HG03432 (cell line): ENCODE results near the gene RIMS1.
A peak's percentile ranks its signal among the peaks of the same experiment; 100 is the strongest.

Experiments
- ATAC-seq: cut with Tn5 transposase; IDR thresholded peaks from one replicate; pipeline ENCODE4 v1.9.1; 2021; ENCODE audit warnings: mild to moderate bottlenecking, moderate library complexity; ENCODE audit not compliant: unreplicated experiment

RIMS1 gene

DNA sequence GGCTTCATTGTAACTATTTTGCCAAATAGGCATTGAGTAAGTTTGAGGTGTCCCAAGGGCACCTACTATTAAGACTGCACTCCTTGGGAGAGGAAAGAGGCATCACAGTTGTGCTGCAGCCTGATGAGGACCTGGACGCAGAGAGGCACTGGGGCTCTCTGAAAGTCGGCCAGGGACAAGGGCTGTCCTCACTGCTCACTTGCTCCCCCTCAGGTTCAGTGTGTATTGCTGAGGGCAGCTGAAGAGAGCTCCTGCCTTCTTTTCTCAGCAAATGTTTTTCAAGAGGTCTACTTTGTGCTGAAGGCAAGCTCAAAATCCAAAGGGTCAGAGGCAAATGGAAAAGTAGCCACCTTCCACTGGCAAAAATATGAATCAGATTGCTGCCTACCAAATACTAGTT, 331.8 kb downstream of the RIMS1 start:
- ATAC-seq: peak; percentile 93

DNA sequence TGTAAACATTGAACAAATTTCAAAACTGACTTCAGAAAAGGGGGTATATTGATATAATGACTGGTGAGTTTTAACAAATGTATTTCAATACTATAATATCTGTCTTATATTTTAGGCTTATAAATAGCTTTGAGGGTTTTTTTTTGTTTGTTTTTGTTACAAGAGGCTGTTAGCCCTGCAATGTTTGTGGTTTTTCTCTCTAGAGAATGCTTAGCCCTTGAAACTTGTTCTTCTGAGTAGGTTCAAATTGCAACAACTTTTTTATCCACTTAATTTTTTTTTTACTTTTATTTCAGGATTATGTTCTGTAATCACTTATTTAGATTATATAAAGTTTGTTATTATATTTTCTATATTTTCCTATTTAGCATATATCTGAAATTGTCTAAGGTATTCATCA, 333.2 kb downstream of the RIMS1 start:
- no peak for ATAC-seq

DNA sequence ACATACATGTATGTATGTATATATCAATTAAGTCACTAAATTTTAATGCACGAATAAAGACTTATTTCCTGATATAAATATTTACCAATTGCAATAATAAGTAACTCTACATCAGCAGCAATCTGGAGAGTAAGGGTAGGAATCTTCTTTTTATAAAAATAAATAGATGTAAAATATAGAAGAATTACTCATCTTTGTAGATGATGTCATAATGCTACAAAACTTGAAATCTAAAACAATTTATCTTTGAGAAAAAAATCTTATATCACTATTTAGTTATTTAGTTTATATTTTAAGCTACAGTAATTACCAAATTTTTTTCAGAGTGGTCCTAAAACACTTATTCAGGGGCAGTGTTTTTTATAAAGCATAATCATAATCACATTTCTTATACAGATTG, 351.7 kb downstream of the RIMS1 start:
- ATAC-seq: no peak

DNA sequence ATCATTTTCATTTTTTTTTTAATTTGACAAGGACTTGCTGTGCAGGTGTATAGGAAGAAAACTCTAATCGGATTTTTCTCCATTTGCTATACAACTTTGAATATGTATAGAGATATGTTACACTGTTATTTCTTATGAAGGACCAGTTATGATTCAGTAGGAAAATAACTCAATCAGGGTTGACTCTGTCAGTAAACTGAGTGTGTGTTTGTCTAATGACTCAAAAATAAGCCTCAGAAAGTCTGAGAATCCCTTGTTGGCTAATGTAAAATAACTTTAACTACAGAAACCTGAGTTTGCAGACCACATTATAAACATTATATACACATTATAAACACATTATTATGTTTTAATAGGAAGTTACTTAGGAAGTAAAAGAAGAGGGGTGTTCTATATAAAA, 352.6 kb downstream of the RIMS1 start:
- no peak for ATAC-seq

DNA sequence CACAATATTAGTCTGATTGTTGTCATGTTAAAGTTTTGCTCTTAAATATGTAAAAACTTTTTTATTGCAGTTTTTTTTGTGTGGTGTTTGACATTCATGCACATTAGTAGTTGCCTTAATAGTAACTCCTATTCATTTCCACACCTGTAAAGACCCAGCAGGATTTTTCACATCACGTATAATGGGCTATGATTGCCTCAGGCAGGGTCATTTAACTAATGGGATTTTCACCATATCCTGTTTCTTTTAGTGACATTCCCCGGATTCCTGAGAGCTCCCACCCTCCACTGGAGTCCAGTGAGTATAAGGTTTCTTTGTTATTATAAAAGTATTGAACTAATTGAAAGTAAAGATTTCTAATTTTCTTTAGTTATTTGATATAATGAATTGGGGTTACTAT, 359.2 kb downstream of the RIMS1 start:
- ATAC-seq: no peak

DNA sequence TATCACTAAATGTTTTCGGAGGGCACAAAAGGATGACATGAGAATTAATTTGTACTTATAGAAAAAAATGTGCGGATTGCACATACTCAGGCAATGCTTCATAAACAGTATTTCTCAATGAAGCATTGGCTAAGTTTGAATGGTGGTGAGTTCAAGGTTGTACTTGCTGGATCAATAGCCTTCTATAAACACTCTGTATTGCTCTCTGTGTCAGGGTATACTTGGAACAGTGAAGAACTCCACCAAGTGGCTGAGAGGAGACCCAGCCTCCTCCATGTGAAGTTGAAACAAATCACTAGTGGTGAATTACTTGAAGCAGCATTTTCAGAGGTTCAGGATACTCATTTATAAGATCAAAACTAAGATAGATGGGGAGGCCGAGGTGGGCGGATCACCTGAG, 360.6 kb downstream of the RIMS1 start:
- ATAC-seq: no peak

DNA sequence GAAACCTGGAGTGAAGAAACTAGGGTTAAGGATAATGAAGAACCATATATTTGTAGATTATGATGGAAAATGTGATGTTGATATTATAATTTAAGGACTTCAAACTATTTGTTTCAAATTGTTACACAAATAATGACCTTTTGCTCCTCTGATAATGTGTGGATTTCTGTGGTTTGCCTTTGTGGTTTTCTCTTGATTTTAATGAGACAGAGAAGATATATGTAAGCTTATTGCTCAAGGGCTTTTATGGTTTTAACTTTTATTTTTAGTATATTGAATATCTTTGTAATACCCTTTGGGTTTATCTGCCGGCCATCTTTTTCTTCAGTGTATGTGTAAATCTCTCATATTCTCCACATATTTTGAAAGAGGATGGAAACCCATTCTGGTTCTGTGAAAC, 362.3 kb downstream of the RIMS1 start:
- no peak for ATAC-seq

DNA sequence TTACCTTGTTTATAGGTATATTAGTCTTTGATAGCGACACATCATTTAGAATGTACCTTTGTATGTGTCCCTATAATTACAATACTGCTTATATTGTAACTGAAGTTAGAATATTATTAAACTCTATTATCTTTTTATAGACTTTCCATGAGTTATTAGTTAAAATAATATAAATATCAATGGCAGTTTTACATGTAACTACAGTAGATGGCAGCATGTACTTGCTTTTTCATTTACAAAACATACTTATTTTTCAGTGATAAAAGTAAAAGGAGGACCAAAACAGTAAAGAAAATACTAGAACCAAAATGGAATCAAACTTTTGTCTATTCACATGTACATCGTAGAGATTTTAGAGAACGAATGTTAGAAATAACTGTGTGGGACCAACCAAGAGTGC, 364.3 kb downstream of the RIMS1 start:
- no peak for ATAC-seq

DNA sequence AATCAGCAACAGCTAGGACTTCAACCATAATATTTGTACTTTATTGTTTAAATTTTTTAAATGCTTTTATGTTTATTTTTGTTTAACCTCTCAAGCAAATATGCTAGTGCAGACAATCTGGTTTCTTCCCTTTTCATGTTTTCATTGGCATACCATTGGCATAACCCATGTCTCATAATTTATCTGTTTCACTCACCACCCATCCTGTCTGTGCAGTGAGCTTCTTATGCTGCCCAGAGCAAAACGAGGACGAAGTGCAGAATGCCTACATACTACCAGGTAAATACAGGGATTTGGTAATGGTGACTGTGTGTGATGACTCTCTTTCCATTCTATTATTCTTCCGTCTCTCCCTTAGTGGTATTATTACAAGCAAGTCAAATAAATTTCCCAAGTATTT, 374.1 kb downstream of the RIMS1 start:
- ATAC-seq: no peak

DNA sequence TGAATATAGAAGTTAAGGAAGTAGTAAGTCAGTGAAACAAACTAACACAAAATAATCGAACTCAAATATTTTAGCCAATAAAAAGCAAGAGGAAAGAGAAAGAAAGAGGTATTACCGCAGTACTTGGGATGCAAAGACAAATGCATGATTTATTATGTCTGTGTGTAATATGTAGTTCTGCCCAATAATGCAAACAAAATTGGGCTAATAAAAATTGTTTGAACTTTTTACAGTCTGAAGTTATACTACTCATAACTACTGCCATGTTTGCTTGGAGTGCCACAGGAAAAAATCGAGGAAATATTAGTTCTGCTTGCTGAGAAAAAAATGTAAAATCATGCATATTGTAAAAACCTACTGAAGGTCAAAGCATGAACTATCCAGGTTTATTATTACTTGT, 375.2 kb downstream of the RIMS1 start:
- ATAC-seq: no peak

DNA sequence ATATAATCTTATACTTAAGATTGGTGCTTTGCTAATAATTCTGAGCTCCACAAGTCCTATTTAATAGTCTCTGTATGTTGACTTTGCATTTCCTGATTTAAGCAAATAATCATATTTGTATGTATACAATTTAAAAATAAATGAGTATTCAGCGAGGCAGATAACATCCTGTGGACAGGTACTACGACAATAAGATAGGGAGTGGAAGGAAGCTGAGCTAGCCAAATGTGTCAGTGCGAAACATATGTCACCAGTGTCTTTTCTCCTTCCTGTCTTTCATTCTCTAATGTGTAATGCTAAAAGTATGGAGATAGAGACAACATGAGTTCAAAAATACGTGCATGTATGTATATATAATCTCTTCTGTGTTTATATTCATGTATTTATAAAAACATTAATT, 375.9 kb downstream of the RIMS1 start:
- ATAC-seq: no peak

DNA sequence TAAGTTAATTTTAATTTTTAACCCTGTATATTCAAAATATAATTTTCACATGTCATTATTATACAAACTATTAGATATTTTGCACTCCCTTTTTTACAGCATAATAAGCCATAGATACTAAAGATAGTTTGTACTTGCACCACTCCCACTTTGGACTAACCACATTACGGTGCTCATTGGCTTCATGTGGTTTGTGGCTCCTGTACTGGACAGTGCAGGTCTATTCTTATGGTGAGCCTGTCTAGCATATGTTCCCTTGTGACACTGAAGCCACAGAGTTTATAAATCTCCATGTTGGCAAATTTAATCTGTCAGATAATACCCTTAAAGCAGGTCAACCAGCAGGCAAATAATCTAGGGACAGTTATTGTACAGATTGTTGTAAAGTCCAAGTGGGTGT, 381.1 kb downstream of the RIMS1 start:
- no peak for ATAC-seq

DNA sequence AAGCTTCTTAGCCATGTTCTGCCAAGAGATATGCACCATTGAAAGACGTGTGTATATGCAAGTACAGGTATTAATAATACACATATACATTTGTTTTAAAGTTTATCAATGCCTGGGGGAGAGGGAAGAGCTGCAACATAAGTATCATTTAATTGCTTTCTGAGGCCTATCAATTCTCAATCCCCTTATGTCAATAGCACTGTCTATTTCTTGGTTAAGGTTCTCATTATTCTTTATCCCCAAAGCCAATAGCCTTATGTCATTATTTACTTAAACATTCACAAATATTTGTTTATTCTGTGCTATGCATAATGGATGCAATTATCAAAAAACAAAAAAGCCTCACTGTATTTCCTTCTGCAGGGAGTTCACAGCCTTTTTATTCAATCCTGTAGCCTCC, 385.2 kb downstream of the RIMS1 start:
- no peak for ATAC-seq

DNA sequence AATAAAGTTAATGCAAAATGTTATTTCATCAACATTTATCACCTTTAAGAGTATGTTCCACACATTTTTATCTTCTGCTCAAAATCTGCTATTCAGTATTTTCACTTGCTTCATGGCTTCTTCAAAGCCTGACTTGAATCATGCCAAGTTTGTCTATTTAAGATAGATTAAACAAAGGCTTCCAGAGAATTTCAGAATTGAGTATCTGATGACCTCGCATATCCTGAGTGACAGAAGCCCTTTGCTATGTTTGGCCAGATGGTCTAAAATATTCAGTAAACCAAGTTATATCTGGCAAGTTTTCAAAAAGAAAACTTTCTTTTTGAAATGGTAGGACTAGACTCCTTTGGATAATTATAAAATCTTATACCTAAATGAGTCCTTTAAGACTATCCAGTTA, 386.6 kb downstream of the RIMS1 start:
- ATAC-seq: no peak

DNA sequence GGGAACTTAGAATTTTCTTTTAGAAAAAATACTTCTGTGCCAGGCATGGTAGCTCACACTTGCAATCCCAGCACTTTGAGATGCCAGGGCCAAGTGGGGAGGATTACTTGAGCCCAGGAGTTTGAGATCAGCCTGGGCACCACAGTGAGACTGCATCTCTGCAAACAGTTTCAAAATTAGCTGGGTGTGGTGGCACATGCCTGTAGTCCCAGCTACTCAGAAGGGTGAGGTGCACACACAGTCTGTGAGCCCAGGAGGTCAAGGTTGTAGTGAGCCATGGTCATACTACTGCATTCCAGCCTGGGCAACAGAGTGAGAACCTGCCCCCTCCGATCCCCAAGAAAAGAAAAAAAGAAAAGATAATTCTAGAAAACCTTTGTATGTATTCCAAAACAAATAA, 389.5 kb downstream of the RIMS1 start:
- ATAC-seq: no peak

DNA sequence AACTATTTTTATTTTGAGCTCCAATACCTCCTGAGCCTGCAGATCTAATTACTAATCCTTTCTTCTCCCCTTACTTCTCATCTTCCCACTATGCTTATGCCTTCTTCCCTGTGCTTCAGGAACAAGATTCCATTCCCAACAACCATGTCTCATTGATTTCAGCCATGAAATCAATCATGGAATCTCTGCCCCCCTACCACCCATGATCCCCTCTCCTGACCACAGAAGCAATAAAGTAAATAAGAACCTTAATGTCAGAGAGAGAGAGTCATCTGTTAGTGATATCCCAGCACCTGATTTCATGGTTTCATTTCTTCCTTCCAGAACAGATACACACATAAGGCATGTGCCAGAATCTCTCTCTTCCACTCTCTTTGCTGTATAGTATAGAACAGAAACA, 395.9 kb downstream of the RIMS1 start:
- no peak for ATAC-seq

DNA sequence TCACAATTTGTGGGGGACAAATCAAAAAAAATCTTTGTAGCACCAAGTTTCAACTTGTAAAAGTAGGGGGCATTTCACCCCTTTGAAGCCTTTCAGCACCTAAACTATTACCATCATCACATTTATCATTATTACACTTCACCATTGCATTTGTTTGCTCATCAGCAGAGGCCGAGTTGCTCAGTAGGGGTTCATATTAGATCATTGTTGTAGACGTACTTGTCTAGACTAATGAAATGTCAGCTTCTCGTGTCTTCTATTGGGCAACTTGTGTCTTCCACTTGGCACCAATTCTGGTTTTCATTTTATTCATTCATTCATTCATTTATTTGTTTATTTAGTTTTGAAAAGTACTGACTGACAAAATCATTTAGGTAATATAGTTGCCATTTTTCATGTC, 397.2 kb downstream of the RIMS1 start:
- no peak for ATAC-seq

DNA sequence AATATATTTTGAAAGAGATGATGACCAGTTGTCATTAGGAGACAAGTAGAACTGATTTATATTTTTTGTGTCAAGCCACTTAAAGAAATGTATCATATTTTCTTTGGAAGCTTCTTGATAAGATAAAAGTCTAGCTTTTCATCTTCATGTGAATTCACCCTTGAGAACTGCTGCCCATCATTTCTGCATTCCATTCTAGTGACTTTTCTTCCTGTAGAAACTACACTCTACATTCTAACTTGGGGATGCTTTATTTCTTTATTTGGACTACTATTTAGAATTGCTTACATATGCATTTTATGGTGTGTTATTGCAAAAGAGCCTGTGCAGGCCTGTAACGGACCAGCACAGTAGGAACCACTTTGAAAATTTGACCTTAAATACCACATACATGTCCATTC, 400.6 kb downstream of the RIMS1 start:
- ATAC-seq: no peak

DNA sequence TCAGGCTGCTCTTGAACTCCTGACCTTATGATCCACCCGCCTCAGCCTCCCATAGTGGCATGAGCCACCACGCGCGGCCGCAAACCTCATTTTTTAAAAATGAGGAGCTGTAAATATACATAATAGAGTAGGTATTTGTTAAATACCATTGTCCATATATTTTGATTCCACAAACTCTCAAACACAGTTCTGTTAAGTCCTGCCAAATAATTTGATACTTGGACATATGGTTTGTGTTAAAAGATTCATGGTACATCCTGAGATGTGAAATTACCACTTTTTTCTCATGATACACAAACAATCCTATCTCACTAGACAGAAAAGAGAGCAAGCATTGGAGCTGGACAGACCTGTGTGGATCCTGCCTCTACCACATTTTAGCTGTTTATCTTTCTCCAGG, 401.5 kb downstream of the RIMS1 start:
- ATAC-seq: no peak

DNA sequence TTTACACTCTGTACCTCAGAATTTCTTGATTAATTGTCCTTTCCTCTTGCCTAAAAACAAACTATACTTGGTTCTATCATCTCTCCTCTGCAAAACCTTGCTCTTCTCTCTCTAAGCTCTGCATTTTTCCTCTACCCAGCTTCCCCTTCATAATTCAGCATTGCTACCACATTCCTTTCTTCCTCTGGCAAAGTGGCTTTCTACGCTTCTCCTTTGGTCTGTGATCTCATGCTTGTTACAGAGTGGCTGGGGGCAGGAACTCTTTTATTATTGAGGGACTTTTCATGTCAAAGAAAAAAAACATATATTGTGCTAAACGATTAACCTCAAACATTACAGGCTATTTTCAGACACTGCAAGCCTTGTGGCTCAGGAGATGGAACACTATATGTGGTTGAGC, 402.2 kb downstream of the RIMS1 start:
- ATAC-seq: no peak

DNA sequence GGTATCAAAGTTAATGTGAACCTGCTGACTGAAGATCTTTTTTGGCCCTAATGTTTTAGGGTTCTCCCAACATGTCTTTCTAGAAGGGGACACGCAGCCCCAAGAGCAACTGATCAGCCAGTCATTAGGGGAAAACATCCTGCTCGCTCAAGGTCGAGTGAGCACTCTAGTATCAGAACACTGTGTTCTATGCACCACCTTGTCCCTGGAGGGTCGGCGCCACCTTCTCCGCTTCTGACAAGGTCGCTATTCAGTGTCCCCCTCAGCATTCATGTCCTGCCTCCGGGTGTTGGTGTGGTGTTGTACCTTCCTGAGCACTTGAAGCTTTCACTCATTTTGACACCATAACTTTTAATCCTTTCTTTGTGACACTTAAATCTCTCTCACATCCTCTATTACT, 404.3 kb downstream of the RIMS1 start:
- no peak for ATAC-seq

DNA sequence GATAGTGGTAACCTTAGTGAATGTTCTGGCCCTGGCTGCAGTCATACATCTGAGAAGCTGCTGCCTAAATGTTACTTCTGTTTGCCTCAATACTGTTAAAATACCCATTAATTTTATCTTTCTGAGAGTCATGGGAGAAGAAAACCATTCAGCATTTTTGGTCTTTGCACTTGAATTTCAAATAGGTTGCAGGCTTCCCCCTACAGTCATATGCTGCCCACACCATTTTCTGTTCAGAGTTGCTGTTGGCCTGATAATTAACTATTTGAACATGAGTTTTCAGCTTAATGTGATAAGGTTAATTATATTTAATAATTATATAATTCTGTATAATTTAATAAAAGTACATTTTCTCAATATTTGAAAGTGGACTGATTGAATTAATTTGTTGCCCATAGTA, 410.0 kb downstream of the RIMS1 start:
- no peak for ATAC-seq

DNA sequence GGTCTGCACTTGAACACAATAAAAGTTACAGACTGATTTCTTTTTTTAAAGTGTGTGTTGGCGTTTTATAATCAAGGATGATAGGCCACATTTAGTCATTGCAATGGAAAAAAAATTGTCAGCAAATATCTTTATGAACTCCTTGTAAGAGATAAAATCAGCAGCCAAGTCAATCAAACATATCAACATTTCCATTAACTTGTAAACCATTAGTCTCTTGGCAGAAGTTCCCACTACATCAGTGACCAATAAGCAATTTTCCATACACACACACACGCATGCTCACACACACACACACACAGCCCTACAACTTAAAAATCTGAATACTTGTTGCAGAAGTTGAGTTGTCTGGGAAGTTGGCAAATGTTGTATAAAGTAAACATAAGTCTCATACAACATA, 419.6 kb downstream of the RIMS1 start:
- no peak for ATAC-seq

DNA sequence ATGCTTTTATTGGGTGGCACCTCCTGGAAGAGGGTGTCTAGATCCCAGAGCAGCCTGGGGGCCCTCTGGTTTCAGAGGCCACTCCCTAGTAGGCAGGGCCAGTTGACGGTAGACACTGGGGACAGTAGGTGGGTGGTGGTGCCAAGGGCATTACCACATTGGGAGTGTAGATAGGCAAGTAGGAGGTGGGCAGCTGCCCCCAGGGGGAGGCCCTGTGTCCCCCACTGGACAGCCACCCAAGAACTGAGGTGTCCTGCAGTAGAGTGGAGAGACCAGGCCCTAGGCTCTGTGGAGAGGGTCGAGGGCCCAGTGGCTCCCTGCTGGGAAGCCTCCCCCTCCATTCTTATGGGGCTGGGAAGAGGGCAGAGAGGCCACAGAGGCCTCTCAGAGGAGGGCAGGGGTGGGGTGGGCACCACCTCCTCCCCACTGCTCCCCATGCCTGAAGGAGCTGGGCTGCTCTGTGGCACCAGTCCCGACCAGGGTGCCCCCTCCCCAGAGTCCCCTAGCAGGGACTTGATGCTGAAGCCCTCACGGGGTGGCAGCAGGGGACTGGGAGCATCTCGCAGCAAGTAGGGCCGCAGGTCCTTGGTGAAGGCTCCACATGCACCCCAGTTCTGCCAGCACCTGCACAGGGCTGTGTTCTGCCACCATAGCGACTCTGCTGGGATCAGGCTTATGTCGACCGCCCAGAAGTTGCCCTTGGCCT, 430.5 kb downstream of the RIMS1 start:
- ATAC-seq: no peak
